A549 (cell line): ENCODE measurements around the gene KLK4. TPM values are rescaled to one million over a fixed set of nuclear protein-coding genes. Genes with fewer than 3 reads are reported as not detected.

ENCODE experiments used
- ATAC-seq, 2 experiments: fragments of 200-7000 bp in 1 of 2; fragments of >200 bp in 1 of 2; cut with Nextera tagmentation in 1 of 2; cut with Tn5 transposase in 1 of 2; 3 replicates each; pipeline versions ENCODE4 v1.8.0 to v1.9.1; 2018 to 2020; ENCODE audit warnings: mild to moderate bottlenecking in 1 of 2, moderate library complexity in 1 of 2
- CTCF ChIA-PET: fragments of 300-600 bp; sonication (Branson Sonifier 250); formaldehyde crosslinking; extraction: SDS; loops from one replicate; lab custom pipeline; 2021; ENCODE audit warnings: antibody characterized with exemption, inconsistent platforms; lab: Yijun Ruan, JAX
- POLR2A ChIA-PET: fragments of 350-600 bp; formaldehyde crosslinking; extraction: SDS; loops from one replicate; lab custom pipeline; 2021; ENCODE audit warnings: antibody characterized with exemption, inconsistent platforms; lab: Yijun Ruan, JAX
- DNase-seq, 2 experiments: peaks; one replicate each; pipeline versions ENCODE4 v3.0.0 to v3.0.0-alpha.2; 2011 to 2016; ENCODE audit warnings: low read depth in 1 of 2, low spot score in 1 of 2
- FAIRE-seq: peaks from 2 replicates; lab custom pipeline; 2011; peaks lifted over from hg19 to GRCh38; lab: Jason Lieb, UNC
- H3K27ac ChIP-seq, 2 experiments: fragments of >200 bp; sonication (Bioruptor Twin); formaldehyde crosslinking; 3 replicates each; pipeline ENCODE4 v1.5.1; 2016 to 2017
- H3K4me1 ChIP-seq: fragments of >200 bp; sonication (Bioruptor Twin); formaldehyde crosslinking; 3 replicates; pipeline ENCODE4 v1.6.1; 2016
- H3K4me2 ChIP-seq: fragments of >200 bp; sonication (Bioruptor Twin); formaldehyde crosslinking; 3 replicates; pipeline ENCODE4 v1.6.1; 2016
- H3K4me3 ChIP-seq: fragments of >200 bp; sonication (Bioruptor Twin); formaldehyde crosslinking; 3 replicates; pipeline ENCODE4 v1.5.1; 2016
- H3K9me3 ChIP-seq: fragments of >200 bp; sonication (Bioruptor Twin); formaldehyde crosslinking; 3 replicates; pipeline ENCODE4 v1.6.1; 2016
- ATOH8 ChIP-seq: fragments of 250-450 bp; sonication (Bioruptor Pico); IDR thresholded peaks from 2 replicates; pipeline ENCODE4 v1.5.0; 2020; ENCODE audit warnings: low read depth, mild to moderate bottlenecking, moderate library complexity
- BHLHE40 ChIP-seq: IDR thresholded peaks from 2 replicates; pipeline ENCODE4 v1.6.1; 2012; ENCODE audit warnings: low read depth, low read length, inconsistent platforms
- CEBPB ChIP-seq, 2 experiments: fragments of >200 bp in 1 of 2; sonication (Bioruptor Twin) in 1 of 2; formaldehyde crosslinking in 1 of 2; IDR thresholded peaks; 2 replicates each; pipeline ENCODE4 v1.6.1; 2012 to 2016
- FOSB ChIP-seq: fragments of 250-450 bp; sonication (Bioruptor Pico); IDR thresholded peaks from 2 replicates; pipeline ENCODE4 v1.5.0; 2020; ENCODE audit warnings: mild to moderate bottlenecking, moderate library complexity
- FOSL2 ChIP-seq, 2 experiments: fragments of 450-650 bp in 1 of 2; fragments of >200 bp in 1 of 2; sonication (Bioruptor Twin) in 1 of 2; formaldehyde crosslinking; IDR thresholded peaks; 2 replicates each; pipeline versions ENCODE4 v1.5.0 to v1.6.1; 2016 to 2020; ENCODE audit warnings: mild to moderate bottlenecking in 1 of 2, moderate library complexity in 1 of 2
- HOXB5 ChIP-seq: fragments of 250-450 bp; sonication (Bioruptor Pico); IDR thresholded peaks from 2 replicates; pipeline ENCODE4 v1.5.0; 2020; ENCODE audit warnings: mild to moderate bottlenecking, moderate library complexity
- MAFK ChIP-seq: fragments of 450-650 bp; IDR thresholded peaks from 2 replicates; pipeline ENCODE4 v1.6.1; 2014; ENCODE audit not compliant: partially characterized antibody
- NR3C1 ChIP-seq: fragments of >200 bp; sonication (Bioruptor Twin); formaldehyde crosslinking; IDR thresholded peaks from 3 replicates; pipeline ENCODE4 v1.6.1; 2017
- PBX3 ChIP-seq: IDR thresholded peaks from 2 replicates; pipeline ENCODE4 v1.6.1; 2012
- PHF8 ChIP-seq: fragments of 200-600 bp; sonication (generic); IDR thresholded peaks from 2 replicates; pipeline ENCODE4 v1.6.1; 2016; ENCODE audit warnings: low read depth, mild to moderate bottlenecking, antibody characterized with exemption, moderate library complexity, borderline replicate concordance
- POLR2A ChIP-seq: IDR thresholded peaks from 2 replicates; pipeline ENCODE4 v1.6.1; 2012; ENCODE audit warnings: mild to moderate bottlenecking, low read length
- RAD21 ChIP-seq, 2 experiments: fragments of >200 bp in 1 of 2; sonication (Bioruptor Twin) in 1 of 2; formaldehyde crosslinking in 1 of 2; IDR thresholded peaks in 1 of 2; conservative IDR thresholded peaks in 1 of 2; 2 replicates in 1 of 2; 3 replicates in 1 of 2; pipeline ENCODE4 v1.6.1; 2012 to 2018; ENCODE audit warnings: inconsistent platforms in 1 of 2
- ZC3H11A ChIP-seq: fragments of 450-650 bp; IDR thresholded peaks from 2 replicates; pipeline ENCODE4 v1.6.1; 2014; ENCODE audit warnings: antibody characterized with exemption, mild to moderate bottlenecking
- ZFP36 ChIP-seq: fragments of 450-650 bp; IDR thresholded peaks from 2 replicates; pipeline ENCODE4 v1.6.1; 2014; ENCODE audit warnings: borderline replicate concordance; ENCODE audit not compliant: partially characterized antibody
- ZSCAN20 ChIP-seq: fragments of 250-450 bp; sonication (Bioruptor Pico); IDR thresholded peaks from 2 replicates; pipeline ENCODE4 v1.8.0; 2022; ENCODE audit warnings: mild to moderate bottlenecking, moderate library complexity
- WGBS: methylation state at CpG from one replicate; pipeline ENCODE4 v1.1.6; 2017; ENCODE audit errors: missing lambda C conversion rate; 5-methylcytosine and 5-hydroxymethylcytosine counted together
- polyA minus RNA-seq: library from RNA; depleted of rRNA, polyadenylated mRNA; stranded (reverse); fragments of >200 nt; gene quantifications from 2 replicates; pipeline ENCODE4 v1.2.3, GENCODE V29; 2011; rRNA and poly(A)+ RNA removed
- polyA plus RNA-seq, 4 experiments: library from polyadenylated mRNA; depleted of rRNA in 3 of 4; stranded (reverse); fragments of >200 nt; fragmentation: RNase III in 1 of 4; extraction: RNeasy Plus Mini Kit Qiagen cat#74134 plus additional on column Dnase treatment in 1 of 4; gene quantifications; 2 replicates in 3 of 4; 3 replicates in 1 of 4; pipeline ENCODE4 v1.2.3, GENCODE V29; 2011 to 2017
- TF ChIP-seq, protein P1 (sequence below): fragments of 250-450 bp; sonication (Bioruptor Pico); IDR thresholded peaks from 2 replicates; pipeline ENCODE4 v1.5.0; 2021; ENCODE audit warnings: mild to moderate bottlenecking, moderate library complexity, borderline replicate concordance

Gene KLK4, protein sequence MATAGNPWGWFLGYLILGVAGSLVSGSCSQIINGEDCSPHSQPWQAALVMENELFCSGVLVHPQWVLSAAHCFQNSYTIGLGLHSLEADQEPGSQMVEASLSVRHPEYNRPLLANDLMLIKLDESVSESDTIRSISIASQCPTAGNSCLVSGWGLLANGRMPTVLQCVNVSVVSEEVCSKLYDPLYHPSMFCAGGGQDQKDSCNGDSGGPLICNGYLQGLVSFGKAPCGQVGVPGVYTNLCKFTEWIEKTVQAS
- polyA plus RNA-seq (2011; rRNA removed) = not detected in 2 replicates
- polyA plus RNA-seq (2012; cell fraction: cytosol; rRNA removed) = not detected in 2 replicates
- polyA plus RNA-seq (2012; cell fraction: nucleus; rRNA removed) = 0.23 TPM in 1 of 2 replicates, not detected in the other
- not detected in 3 replicates for polyA plus RNA-seq (2017; fragmentation: RNase III; extraction: RNeasy Plus Mini Kit Qiagen cat#74134 plus additional on column Dnase treatment)
- polyA minus RNA-seq = not detected in 2 replicates

DNA sequence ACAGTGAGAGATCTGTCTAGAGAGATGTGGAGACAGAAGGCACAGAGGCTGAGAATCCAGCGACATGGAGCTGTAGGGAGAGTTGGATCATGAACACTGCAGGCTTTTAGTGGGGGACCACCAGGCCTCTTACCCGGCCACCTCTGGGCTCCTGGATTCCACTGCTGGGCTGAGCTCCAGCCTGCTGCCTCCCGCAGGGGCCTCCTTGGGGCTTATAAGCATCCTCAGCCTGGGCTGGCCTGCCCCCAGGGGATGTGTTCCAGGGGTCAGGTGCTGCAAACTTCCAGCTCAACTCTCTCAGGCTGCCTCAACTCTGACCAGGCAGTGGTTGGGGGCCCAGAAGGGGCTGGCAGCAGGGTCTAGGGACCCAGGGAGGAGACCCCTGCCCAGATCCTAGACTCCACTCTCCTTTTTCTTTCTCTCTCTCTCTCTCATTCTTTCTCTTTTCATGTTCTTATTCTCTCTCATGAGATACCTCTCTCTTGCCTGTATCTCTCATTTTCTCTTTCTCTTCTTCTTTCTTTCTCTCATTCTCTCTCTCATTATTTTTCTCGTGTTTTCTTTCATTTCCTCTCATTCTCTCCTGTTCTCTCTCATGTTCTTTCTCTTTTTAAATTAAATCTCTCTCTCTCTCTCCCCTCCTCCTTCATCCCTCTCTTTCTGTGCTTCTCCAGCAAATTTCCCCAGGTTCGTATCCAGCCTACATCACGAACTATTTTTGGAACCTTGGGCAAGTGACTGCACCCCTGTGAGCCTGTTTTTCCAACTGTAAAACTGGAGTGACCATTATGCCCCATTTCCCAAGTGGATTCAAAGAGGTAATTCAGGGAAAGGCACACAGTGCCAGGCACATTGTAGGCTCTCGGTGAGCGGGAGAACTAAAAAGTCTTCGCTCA, at the start of gene KLK4:
Gene KLK4, minus strand, starts transcription at position 190 of the 896 bp plus-strand sequence. CDS start 657 bp downstream, outside the sequence.
- no peaks in the 10 kb centered on the region for H3K9me3 ChIP-seq
- no peak for FAIRE-seq
- CTCF ChIA-PET = interaction anchor here (0.8 to 5.9 kb wide), 3 partner anchors 10 to 185 kb away, joined by 3 to 56 read pairs (median 6); no protein-coding TSS in a partner anchor
- no peak for DNase-seq
- WGBS = 22% methylated on average over 9 of the region's 9 CpGs
- TF ChIP-seq ZFP36 (no peak), ZSCAN20 (no peak), FOSB (no peak), ATOH8 (CRISPR knock-in tag) (no peak), PBX3 (no peak), POLR2A (no peak)
- TF ChIP-seq, protein P1, sequence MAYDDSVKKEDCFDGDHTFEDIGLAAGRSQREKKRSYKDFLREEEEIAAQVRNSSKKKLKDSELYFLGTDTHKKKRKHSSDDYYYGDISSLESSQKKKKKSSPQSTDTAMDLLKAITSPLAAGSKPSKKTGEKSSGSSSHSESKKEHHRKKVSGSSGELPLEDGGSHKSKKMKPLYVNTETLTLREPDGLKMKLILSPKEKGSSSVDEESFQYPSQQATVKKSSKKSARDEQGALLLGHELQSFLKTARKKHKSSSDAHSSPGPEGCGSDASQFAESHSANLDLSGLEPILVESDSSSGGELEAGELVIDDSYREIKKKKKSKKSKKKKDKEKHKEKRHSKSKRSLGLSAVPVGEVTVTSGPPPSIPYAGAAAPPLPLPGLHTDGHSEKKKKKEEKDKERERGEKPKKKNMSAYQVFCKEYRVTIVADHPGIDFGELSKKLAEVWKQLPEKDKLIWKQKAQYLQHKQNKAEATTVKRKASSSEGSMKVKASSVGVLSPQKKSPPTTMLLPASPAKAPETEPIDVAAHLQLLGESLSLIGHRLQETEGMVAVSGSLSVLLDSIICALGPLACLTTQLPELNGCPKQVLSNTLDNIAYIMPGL = no peak
- TF ChIP-seq, all 56 proteins: peak for 0
- Histone ChIP-seq H3K4me2 (peak within 1 kb of the TSS; percentile 60), H3K27ac (no peak within 1 kb of the TSS), H3K4me1 (peaks cover 10% of the 10 kb centered on the region; the same call in 1 of the 3 replicates), H3K4me3 (no peak within 1 kb of the TSS)
- POLR2A ChIA-PET = no interaction called here
- peak in 1 of 2 experiments; percentile 2; a peak in 1 of 6 replicates for ATAC-seq

DNA sequence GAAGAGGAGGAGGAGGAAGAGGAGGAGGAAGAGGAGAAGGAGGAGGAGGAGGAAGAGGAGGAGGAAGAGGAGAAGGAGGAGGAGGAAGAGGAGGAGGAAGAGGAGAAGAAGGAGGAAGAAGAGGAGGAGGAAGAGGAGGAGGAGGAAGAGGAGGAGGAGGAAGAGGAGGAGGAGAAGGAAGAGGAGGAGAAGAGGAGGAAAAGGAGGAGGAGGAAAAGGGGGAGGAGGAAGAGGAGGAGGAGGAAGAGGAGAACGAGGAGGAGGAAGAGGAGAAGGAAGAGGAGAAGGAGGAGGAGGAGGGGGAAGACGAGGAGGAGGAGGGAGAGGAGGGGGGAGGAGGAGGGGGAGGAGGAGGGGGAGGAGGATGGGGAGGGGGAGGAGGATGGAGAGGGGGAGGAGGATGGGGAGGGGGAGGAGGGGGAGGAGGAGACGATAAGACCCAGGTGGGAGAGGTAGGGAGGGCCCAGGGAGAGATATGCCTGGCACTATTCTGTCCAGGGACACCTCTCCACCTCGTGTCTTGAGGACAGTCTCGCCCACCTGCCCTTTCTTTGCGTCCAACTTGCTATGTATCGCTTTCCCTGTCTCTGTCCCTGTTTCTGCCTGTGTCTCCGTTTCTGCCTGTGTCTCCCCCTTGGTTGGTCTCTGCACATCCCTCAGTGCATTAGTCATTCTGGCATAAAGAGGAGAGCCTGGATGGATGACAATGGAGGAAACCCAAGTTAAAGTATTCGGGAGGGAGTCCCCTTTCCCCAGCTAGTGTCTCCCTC, 48.7 kb upstream of the KLK4 start:
- ChIA-PET CTCF (interaction anchor here (1.1 kb wide), 1 partner anchor 30 kb away, joined by 3 read pairs; no protein-coding TSS in a partner anchor), POLR2A (no interaction called here)
- ATAC-seq = peak; percentile 71 to 79
- Histone ChIP-seq H3K4me1 (no peaks in the 10 kb centered on the region), H3K9me3 (peaks cover 5% of the 10 kb centered on the region; the same call in 2 of the 3 replicates), H3K27ac (no peak overlapping the region), H3K4me3 (no peak overlapping the region), H3K4me2 (no peak overlapping the region)
- WGBS = 9% methylated on average over 9 of the region's 9 CpGs
- FAIRE-seq = no peak
- TF ChIP-seq ZC3H11A = no peak
- DNase-seq = peak in 1 of 2 experiments; percentile 52

- CTCF ChIA-PET = interaction anchor here (1.2 kb wide), 1 partner anchor 23 kb away, joined by 3 read pairs; no protein-coding TSS in a partner anchor
- no peak overlapping the region for H3K4me2 ChIP-seq
- H3K4me3 ChIP-seq = no peak overlapping the region
- H3K27ac ChIP-seq = no peak overlapping the region
- no peaks in the 10 kb centered on the region; the same call in 2 of the 3 replicates for H3K9me3 ChIP-seq
- DNase-seq (no peak), ATAC-seq (no peak)
- POLR2A ChIA-PET = no interaction called here
- TF ChIP-seq MAFK = no peak
- TF ChIP-seq RAD21 (conservative IDR thresholded peaks at IDR 0.05 in 1 of 2, IDR thresholded peaks at IDR 0.05 in 1 of 2) = no peak
- no peak for TF ChIP-seq HOXB5 (CRISPR knock-in tag)
- TF ChIP-seq PHF8 = no peak
- no peak for TF ChIP-seq NR3C1
- TF ChIP-seq FOSL2 (IDR thresholded peaks at IDR 0.05) = no peak
- no peak for TF ChIP-seq FOSL2 (CRISPR knock-in tag; IDR thresholded peaks at IDR 0.05)
- TF ChIP-seq BHLHE40 = no peak
- TF ChIP-seq, protein P1 = no peak
- no peak for TF ChIP-seq CEBPB (IDR thresholded peaks at IDR 0.05)
- TF ChIP-seq, all 56 proteins: peak for 0
- no peak for FAIRE-seq
- H3K4me1 ChIP-seq = no peaks in the 10 kb centered on the region
- WGBS = 21% methylated on average over 8 of the region's 8 CpGs
These were observed 46.4 kb upstream of the KLK4 start for GRCh38 chr19:50957587-50957986.
